Limb (tissue), 2 donors: Measurements from ENCODE around the gene MYBPC3.

Source experiments
- DNase-seq, 2 donors: peaks; one replicate each; pipeline ENCODE4 v3.0.0-alpha.2; 2016; ENCODE audit errors: extremely low spot score in 2 of 2

The MYBPC3 gene

DNA sequence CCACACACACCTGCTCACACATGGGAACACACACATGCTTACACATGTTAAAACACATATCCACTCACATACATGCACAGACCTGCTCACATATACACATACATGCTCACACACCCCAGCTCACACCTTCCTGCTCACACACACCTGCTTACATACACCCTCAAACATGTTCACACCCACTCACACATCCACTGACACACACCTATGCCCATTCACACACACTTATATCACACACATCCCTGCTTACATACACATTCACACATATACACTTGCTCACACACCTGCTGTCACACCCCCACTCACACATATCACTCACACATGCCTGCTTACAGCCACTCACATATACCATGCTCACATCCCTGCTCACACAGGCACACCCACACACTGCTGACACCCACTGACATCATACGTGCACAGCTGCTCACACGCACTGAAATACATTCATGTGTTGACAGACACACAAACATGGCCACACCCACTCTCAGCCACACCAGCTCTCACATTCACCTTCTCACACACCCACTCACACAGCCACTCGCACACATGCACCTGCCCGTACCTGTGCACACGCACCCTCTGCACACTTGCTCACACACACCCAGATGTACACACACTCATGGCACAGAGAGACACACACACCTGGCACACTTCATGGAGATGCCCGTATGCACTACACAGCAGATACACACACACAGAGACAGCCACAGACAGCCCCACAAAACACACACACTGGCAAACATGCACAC, 5.7 kb upstream of the MYBPC3 start:
- DNase-seq: no peak

DNA sequence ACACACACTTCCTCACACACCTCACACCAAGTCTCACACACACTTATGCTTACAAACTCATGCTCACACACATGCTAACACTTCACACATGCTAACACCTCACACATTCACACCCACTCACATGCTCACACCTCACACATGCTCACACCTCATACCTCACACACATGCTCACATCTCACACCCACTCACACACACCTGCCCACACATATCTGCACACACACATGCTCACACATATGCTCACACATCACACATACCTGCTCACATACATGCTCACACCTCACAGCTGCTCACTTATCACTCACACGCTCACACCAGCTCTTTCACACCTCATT, 4.5 kb upstream of the MYBPC3 start:
- DNase-seq: no peak

DNA sequence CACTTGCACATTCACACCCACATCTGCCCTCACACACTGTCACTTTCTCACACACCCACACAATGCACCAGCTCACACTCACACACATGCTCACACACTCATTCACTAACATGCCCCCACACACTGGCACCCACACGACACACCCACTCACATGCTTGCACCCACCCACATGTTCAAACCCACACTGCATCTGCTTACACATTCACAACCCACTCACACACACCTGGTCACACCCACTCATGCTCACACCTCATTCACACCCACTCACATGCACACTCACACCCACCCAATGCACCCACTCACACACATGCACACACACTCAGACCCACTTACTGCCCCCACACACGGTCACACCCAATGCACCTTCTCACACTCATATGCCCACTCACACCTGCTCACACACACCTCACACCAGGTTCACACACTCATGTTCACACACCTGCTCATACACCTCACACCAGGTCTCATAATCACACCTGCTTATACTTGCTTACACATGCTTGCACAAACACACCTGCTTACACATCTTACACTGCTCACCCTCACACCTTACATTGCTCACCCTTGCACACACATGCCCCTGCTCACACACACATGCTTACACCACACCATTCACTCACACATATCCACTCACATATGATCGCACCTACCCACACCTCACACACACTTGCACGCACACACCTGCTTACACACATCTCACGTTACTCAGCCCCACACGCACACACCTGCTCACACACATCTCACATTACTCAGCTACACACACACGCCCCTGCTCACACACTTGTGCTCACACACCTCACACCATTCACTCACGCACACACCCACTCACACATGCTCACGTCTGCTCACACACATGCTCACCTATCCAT, 3.9 kb upstream of the MYBPC3 start:
- DNase-seq: peak in 1 of 2 donors; percentile 18

DNA sequence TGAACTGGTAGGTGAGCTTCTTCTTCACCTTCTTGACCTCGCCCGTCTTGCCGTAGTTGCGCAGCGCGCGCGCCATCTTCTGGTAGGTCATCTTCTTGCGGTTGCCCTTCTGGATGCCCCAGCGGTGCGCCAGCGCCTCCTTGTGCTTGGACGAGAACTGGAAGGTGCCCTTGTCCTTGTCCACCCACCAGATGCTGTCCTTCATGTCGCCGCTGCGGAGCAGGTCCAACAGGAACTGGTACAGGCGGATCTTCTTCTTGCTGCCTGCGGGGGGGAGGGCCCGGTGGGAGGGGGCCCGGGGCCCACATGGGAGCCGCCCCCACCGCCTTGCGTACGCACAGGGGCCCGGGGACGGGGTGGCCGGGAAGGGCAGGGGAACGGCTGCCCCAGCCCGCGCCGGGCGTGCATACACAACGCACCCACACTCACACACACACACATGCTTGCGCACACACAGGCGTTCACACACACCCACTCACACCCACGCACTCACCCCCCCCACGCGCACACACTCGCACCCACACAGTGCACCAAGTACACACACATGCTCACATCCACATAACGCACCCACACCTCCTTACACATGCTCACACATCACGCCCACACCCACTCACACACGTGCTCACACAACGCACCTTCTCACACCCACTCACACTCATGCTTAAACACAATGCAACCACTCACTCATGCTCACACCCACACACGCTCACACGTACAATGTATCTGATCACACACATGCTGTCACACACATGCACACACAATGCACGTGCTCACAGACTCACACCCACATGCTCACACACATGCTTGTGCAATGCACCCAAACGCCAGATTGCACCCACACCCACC, 3.0 kb upstream of the MYBPC3 start:
- peak; percentile 88 to 92 for DNase-seq

DNA sequence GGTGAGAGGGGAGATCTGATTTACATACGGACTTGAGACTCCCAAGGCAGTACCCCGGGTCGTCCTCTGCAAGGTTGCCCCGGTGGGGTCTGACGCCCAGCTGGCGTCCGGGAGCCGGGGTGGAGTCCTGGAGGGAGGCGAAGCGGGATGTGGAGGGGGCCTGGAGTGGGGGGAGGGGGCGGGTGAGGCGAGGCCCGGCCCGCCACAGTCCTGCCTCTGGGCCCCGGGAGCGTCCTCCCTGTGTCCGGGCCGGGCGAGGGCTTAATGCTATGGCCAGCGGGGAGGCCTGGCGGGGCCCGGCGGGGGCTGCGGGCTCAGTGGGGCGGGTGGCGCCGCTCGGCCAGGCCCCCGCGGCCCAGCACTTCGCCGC, 2.4 kb upstream of the MYBPC3 start:
- no peak for DNase-seq

DNA sequence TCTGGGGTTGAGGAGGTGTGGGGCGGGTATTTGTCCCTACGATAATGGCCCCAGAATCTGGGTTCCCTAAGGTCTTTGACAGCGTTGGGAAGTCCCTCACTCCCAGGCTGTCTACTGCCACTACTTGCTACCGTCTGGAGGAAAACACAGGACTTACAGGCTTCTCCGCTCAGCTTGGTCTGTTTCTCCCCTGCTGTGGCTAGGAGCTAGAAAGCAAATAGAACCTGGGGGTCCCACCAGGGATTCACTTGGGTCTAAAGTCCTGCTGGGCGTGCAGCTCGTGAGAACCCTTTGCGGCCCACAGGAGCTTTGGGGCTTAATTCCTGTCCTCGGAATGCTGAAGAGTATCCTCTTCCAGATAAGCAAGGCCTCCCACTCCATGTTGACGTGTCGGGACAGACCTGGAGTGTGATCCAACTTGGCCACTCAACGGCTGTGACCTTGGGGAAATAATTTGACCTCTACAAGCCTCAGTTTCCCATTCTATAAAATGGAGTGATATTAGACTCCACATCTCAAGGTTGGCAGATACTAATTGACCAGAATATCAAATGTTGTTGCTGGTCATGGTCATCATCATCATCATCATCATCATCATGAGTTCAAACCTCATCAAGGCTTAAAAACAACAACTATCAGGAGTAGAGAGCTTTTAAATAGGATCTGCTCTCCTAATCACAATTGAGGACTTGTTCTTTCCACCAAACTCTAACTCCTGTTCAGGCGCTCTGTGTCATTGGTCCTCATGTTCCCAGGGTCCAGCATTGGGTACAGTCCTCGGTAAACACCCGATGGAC, 1.7 kb upstream of the MYBPC3 start:
- DNase-seq: no peak

DNA sequence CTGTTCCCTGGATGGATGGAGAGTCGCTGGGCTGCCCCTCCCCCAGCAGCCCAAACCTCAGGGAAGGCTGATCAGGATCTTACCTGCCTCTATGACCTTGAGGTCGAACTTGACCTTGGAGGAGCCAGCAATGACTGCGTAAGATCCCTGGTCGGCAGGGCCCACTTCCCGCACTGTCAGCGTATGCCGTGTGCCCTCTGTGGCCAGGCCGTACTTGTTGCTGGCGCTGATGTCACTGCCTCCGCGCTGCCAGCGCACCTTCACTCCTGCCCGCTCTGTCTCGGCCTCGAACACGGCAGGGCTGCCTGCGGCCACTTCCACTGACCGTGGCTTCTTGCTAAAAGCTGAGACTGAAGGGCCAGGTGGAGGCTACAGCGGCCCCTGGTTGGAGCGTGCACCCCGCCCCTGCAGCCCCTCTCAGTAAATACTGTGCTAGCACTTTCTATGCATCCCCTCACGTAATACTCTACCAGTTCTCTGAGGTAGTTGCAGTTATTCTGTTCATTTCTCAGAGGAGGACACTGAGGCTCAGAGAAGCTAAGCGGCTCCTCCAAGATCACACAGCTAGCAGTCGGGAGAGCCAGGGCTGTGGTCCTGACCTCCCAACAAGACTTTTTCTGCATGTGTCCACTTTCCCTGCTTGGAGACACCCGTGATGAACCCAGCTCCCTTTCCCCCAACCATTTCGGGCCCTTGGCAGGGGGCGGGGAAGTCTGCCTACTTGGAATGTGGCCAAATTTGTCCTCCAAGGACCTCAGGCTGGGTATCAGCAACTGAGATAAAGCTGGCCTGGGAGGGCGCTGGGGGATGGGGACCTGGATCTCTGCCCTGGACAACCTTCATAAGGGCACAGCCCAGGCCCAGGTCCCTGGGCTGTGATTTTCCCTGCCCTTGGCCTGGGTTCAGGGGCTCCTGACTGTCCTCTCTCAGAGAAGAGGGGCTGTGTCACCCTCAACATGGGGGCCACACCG, 1.1 kb downstream of the MYBPC3 start:
- DNase-seq: no peak

DNA sequence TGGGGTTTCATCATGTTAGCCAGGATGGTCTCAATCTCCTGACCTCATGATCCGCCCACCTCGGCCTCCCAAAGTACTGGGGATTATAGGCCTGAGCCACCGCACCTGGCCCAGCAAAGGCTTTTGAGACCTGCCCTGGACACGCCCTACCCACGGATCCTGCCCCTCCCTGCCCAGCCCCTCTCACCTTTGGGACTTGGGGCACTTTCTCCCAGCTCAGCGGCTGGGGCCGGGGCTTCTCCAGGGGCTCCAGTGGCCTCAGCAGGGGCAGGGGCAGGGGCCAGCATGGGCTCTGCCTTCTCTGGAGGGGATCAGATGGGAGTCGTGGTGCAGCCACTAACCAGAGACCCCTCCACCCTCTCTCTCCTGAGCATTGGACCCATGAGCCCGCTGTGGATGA, 2.2 kb downstream of the MYBPC3 start:
- no peak for DNase-seq

DNA sequence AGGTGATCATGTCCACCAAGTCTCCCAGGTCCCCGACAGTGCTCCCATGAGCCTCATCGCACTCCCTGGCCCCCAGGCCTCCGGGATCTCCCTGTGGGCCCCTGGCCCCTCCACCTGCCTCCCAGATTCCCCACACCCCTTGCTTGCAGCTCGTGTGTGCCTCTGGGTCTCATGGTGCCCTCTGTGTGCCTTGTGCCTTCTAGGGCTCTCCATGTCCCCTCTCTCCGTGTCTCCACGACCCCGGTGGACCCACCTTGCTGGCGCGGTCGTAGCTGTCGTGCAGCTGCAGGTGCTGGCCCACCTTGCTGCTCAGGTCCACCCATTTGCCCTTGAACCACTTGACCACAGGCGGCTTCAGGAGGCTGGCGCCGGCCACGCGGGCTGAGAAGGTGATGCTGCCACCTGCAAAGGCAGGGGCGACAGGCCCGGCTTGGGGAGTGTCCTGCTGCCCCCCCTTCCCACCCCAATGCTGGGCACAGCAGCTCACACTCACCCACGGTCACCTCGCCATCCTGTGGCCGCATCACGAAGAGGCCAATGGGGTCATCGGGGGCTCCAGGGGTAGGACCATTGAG, 2.9 kb downstream of the MYBPC3 start:
- DNase-seq: no peak

DNA sequence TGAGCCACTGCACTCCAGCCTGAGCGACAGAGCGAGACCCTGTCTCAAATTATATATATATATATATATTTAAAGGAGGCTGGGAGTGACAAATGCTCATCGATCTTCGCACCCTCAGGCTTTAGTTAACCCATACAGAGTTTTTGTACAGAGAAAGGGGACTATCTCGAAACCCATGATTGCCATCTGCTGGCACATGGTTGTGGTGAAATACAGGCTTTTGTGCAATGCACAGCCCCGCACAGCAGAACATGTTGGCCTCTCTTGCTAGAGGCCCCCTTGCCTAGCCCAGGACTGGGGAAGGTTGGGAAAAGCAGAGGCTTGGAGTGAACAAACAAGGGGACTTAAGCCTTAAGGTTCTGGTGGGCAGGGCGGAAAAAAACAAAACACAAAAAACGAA, 3.6 kb downstream of the MYBPC3 start:
- no peak for DNase-seq

DNA sequence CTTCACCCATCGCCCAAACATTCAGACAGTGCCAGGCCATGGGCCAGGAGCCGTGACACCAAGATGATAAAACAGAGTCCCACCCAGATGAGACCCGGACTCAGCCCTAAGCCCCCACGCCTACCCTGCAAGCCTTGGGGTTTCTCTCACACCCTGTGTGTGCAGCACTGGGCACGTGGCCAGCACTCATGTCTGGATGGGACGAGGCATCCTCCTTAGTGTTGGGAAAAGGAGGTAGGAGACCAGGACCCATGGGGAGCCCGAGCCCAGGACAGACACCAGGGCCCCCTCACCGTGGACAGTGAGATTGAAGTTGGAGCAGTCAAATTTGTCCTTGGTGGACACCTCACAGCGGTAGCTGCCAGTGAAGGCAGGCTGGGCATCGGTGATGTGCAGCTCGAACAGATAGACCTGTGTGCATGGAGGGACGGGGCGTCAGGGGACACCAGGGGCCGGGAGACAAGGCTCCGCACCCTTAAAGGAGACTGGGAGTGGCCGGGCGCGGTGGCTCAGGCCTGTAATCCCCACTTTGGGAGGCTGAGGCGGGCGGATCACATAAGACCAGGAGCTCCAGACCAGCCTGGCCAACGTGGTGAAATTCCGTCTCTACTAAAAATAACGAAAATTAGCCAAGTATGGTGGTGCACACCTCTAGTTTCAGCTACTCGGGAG, 4.2 kb downstream of the MYBPC3 start:
- no peak for DNase-seq

DNA sequence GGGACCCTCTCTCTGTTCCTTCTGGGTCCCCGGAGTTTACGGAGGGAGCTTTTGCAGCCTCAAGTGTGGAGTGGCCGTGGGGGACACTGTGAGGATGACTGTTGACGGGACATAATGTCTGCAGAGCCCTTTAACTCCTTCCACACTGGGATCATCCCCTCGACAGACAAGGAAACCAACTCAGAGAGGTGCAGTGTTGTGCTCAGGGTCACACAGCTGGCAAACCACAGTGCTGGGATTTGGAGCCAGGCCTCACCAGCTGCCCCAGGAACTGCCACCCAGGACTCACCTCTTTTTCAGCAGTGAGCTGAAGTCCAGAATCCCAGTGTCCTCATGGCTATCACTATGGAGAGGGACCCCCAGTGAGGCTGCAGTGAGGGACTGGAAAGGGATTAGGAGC, 5.4 kb downstream of the MYBPC3 start:
- no peak for DNase-seq

DNA sequence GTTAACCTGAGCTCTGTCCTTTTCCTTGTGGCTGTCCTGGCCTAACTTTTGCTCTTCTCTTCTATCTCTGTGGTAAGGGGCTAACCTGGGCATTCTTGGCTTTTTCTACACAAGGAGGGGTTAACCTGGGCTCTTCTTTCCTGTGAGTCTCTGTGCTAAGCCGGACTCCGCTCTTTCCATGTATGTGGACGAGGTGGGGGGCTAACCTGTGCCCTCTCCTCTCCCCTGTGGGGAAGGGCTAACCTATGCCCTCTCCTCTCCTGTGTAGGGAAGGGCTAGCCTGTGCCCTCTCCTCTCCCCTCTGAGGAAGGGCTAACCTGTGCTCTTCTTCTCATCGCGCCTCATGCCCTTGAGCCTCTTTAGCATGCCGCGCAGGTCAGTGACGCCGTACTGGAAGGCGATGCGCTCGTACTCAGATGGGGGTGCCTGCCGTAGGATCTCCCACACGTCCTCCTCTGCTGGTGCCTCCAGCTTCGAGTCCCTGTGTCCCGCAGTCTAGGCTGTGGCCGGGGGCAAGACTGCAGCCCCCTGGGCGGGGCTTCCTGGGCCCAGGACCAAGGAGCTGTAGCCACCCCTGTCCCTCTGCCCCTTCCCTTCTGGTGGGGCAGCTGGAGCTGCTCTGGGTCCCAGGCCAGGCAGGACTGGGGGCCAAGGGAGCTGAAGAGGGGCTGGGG, 6.5 kb downstream of the MYBPC3 start:
- DNase-seq: peak in 1 of 2 donors; percentile 14

DNA sequence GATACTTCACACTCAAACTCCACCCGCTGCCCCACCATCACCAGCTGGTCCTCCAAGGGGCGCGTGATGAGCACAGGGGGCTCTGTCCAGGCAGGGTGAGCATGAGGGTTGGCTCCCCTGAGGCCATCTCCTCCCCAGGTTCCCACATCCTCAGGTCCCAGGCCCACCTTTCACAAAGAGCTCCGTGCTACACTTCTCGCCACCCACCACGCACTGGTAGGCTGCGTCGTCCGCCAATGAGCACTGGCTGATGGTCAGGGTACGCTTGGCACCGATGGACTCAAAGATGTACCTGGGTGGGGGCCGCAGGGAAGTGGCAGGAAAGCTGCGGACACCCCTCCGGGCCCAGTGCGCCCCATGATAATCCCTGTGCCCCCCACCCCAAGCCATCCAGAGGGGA, 9.6 kb downstream of the MYBPC3 start:
- DNase-seq: peak in 1 of 2 donors; percentile 14

DNA sequence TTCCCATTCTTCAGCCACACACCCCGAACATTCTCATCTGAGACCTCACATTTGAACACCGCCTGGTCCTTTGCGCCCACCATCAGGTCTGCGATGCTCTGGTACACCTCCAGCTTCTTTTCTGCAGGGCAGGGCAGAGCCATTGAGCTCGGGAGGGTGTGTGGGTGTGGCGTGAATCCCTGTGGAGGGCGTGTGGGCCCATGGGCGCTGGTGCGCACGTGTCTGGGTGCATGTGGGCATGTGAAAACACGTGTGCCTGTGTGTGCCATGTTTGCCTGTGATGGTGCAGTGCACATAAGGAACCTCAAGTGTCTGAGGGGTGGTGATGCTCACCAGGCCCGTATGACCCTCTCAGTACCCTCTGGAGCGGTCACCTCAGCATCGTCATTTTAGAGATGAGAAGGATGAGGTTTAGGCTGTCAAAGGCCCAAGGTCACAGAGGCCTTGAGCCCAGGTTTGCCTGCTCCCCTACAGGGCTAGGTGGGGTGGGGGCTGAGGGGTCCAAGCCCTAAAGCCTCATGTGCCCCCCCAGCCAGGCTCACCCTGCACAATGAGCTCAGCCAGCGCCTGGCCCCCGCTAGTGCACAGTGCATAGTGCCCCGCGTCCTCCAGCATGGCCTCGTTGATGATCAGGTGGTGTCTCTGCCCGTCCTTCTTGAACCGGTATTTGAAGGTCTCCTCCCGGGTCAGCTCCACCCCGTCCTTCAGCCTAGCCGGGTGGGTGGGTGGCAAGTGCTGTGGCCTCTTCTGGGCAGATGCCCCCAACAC, 10.3 kb downstream of the MYBPC3 start:
- DNase-seq: no peak

DNA sequence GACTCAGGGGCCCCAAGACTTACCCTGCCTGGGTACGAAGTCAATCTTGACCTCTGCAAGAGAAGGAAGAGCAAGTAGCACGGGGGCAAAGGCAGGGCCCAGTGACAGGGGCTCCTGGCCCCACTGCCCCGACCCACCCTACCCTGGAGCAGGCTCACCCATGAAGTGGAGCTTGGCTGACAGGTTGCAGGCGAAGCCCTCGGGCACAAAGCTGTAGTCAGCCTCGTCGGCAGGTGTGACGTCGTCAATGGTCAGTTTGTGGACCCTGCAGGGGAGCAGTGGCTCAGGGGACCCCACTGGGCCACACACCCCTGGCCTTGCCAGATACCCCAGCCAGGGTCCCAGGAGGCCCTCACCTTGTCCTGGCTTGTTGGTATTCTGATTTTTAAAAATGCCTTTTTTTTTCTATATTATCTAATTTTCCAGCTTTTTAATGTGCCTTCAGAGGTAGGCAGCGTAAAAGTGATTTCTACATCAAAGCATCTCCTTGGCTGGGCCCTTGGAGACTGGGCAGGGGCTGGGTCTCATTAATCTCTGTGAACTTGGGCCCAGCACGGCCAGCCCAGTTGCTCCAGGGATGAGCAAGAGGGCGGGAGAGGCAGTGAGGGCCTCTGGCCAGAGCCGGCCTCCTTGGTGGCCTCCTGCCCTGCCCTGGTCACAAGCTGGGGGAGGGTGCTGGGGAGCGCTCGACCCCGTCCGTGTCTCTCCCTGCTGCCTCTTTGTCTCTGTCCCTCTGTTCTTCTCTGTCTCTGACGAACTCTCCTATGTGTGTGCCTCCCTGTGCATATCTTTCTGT, 11.3 kb downstream of the MYBPC3 start:
- DNase-seq: peak in 1 of 2 donors; percentile 19

DNA sequence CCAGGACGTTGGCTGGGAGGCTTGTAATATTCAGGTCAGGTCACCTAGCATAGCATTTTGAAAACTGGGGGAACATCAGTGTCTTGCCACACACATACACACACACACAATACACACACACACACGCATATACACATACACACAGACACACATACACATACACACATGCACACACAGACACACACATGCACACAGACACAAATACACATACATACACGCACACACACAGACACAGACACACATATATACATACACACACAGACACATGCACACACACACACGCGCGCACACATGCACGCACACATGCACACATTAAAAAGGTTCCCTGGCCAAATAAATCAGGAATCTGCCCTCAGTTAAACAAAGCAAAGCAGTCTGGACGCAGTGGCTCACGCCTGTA, 12.5 kb downstream of the MYBPC3 start:
- DNase-seq: no peak
